ENCODE results near the gene PKD1. TPM values are rescaled to one million over a fixed set of nuclear protein-coding genes. Genes with fewer than 3 reads are reported as not detected.

Gene PKD1
- total and polyA plus RNA-seq, 2 of the 13 experiments (the other 11 are each of a cell fraction or from before 2014, with no cell fraction given) = 22.1 to 23.0 TPM

DNA sequence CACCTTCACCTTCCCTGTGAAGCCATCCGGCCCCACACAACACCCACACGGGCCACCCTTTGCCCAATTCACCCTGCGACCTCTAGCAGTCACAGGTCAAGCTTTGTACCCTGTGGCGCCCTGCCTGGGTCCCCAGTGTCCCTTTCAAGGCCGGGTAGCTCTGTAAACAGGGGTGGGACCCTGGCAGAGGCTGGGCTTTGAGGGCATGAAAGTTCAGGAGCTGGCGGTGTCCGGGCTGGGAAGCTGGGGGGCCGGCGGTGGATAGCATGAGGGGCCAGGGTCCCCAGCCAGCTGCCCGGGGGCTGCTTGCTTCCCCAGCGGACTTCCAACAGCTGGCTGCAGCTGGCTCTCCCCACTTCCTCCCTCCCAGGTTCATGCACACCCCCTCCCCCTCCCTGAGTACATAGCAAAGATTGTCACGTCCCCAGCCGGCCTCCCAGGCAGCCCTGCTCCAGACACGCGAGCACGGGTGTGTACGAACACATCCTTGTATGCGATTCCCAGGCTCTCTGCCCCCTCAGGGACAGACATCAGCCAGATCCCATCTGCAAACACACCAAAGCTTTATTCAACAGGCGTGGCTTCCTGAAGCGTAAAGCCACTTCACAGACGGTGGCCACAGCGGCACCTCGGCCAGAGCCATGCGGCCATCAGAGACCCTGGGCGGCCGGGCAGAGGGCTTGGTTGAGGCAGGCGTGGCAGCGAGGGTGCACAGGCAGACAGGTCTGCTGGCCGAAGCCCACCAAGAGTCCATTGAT lies 96.2 kb downstream of the PKD1 start (continued):
- TF ChIP-seq, protein P1, sequence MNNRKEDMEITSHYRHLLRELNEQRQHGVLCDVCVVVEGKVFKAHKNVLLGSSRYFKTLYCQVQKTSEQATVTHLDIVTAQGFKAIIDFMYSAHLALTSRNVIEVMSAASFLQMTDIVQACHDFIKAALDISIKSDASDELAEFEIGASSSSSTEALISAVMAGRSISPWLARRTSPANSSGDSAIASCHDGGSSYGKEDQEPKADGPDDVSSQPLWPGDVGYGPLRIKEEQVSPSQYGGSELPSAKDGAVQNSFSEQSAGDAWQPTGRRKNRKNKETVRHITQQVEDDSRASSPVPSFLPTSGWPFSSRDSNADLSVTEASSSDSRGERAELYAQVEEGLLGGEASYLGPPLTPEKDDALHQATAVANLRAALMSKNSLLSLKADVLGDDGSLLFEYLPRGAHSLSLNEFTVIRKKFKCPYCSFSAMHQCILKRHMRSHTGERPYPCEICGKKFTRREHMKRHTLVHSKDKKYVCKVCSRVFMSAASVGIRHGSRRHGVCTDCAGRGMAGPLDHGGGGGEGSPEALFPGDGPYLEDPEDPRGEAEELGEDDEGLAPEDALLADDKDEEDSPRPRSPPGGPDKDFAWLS (CRISPR knock-in tag; IDR thresholded peaks at IDR 0.05; ENCODE audit: borderline replicate concordance) = no peak
- TF ChIP-seq ZC3H4 (CRISPR knock-in tag; IDR thresholded peaks at IDR 0.05; ENCODE audit: borderline replicate concordance) (peak; percentile 56; the same call in 1 of the 2 replicates), SIX4 (CRISPR knock-in tag; IDR thresholded peaks at IDR 0.05) (peak; percentile 1; the same call in 1 of the 2 replicates), HNRNPLL (IDR thresholded peaks at IDR 0.05; ENCODE audit: low read depth, low read length, poor library complexity, severe bottlenecking) (peak; percentile 26), MTF2 (CRISPR knock-in tag; IDR thresholded peaks at IDR 0.05; ENCODE audit: borderline replicate concordance) (no peak), ZNF891 (CRISPR knock-in tag; IDR thresholded peaks at IDR 0.05) (no peak; the same call in 1 of the 2 replicates), EZH2 (conservative IDR thresholded peaks at IDR 0.05; ENCODE audit: low read depth, low read length) (no peak), EEA1 (CRISPR knock-in tag; IDR thresholded peaks at IDR 0.05; ENCODE audit: borderline replicate concordance) (no peak), KDM5A (IDR thresholded peaks at IDR 0.05; ENCODE audit: borderline replicate concordance, low read length) (no peak), PHB2 (IDR thresholded peaks at IDR 0.05; ENCODE audit: partially characterized antibody) (no peak), ZNF343 (CRISPR knock-in tag; IDR thresholded peaks at IDR 0.05) (peak; percentile 91), FIP1L1 (IDR thresholded peaks at IDR 0.05; ENCODE audit: borderline replicate concordance, insufficient read depth, low read depth, low read length) (no peak), ZNF225 (CRISPR knock-in tag; IDR thresholded peaks at IDR 0.05) (no peak), ELF3 (CRISPR knock-in tag; IDR thresholded peaks at IDR 0.05) (peak; percentile 73; the same call in 1 of the 2 replicates), RELA (CRISPR knock-in tag; IDR thresholded peaks at IDR 0.05) (no peak)
- TF ChIP-seq, protein P2, sequence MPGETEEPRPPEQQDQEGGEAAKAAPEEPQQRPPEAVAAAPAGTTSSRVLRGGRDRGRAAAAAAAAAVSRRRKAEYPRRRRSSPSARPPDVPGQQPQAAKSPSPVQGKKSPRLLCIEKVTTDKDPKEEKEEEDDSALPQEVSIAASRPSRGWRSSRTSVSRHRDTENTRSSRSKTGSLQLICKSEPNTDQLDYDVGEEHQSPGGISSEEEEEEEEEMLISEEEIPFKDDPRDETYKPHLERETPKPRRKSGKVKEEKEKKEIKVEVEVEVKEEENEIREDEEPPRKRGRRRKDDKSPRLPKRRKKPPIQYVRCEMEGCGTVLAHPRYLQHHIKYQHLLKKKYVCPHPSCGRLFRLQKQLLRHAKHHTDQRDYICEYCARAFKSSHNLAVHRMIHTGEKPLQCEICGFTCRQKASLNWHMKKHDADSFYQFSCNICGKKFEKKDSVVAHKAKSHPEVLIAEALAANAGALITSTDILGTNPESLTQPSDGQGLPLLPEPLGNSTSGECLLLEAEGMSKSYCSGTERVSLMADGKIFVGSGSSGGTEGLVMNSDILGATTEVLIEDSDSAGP (CRISPR knock-in tag; IDR thresholded peaks at IDR 0.05; ENCODE audit: borderline replicate concordance) = peak; percentile 47
- TF ChIP-seq, protein P3, sequence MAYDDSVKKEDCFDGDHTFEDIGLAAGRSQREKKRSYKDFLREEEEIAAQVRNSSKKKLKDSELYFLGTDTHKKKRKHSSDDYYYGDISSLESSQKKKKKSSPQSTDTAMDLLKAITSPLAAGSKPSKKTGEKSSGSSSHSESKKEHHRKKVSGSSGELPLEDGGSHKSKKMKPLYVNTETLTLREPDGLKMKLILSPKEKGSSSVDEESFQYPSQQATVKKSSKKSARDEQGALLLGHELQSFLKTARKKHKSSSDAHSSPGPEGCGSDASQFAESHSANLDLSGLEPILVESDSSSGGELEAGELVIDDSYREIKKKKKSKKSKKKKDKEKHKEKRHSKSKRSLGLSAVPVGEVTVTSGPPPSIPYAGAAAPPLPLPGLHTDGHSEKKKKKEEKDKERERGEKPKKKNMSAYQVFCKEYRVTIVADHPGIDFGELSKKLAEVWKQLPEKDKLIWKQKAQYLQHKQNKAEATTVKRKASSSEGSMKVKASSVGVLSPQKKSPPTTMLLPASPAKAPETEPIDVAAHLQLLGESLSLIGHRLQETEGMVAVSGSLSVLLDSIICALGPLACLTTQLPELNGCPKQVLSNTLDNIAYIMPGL (CRISPR knock-in tag; IDR thresholded peaks at IDR 0.05; ENCODE audit: borderline replicate concordance in 1 of 2, low read depth in 1 of 2) = peak; percentile 70 to 73
- TF ChIP-seq, protein P4, sequence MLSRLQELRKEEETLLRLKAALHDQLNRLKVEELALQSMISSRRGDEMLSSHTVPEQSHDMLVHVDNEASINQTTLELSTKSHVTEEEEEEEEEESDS (CRISPR knock-in tag; IDR thresholded peaks at IDR 0.05; ENCODE audit: borderline replicate concordance) = no peak
- TF ChIP-seq, protein P5, sequence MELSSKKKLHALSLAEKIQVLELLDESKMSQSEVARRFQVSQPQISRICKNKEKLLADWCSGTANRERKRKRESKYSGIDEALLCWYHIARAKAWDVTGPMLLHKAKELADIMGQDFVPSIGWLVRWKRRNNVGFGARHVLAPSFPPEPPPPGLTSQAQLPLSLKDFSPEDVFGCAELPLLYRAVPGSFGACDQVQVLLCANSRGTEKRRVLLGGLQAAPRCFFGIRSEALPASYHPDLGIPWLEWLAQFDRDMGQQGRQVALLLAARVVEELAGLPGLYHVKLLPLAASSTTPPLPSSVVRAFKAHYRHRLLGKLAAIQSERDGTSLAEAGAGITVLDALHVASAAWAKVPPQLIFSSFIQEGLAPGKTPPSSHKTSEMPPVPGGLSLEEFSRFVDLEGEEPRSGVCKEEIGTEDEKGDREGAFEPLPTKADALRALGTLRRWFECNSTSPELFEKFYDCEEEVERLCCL (CRISPR knock-in tag; IDR thresholded peaks at IDR 0.05; ENCODE audit: borderline replicate concordance) = peak; percentile 83; the same call in 1 of the 2 replicates
- TF ChIP-seq, protein P6, sequence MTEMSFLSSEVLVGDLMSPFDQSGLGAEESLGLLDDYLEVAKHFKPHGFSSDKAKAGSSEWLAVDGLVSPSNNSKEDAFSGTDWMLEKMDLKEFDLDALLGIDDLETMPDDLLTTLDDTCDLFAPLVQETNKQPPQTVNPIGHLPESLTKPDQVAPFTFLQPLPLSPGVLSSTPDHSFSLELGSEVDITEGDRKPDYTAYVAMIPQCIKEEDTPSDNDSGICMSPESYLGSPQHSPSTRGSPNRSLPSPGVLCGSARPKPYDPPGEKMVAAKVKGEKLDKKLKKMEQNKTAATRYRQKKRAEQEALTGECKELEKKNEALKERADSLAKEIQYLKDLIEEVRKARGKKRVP (CRISPR knock-in tag; IDR thresholded peaks at IDR 0.05) = no peak
